Retinal pigment epithelial cell (primary cell): Measurements from ENCODE around the gene MOAP1.
A peak's percentile ranks its signal among the peaks of the same experiment; 100 is the strongest.
"Not testable (repeated sequence)": the region's sequence is repeated elsewhere in the genome, so short reads cannot be mapped to it uniquely, and the experiment has no call there.

Experiments
- DNase-seq: peaks from one replicate; pipeline ENCODE4 v3.0.0-alpha.2; 2010; ENCODE audit warnings: low read depth
- H3K4me3 ChIP-seq: 2 replicates; pipeline ENCODE4 v1.5.1; 2011; ENCODE audit warnings: mild to moderate bottlenecking, low read length, control low read depth, moderate library complexity
- CTCF ChIP-seq: conservative IDR thresholded peaks from 2 replicates; pipeline ENCODE4 v1.5.1; 2011; ENCODE audit warnings: low read depth, low read length, control low read depth, inconsistent platforms

MOAP1 gene

GRCh38 chr14:93150227-93151208 lies 34.2 kb downstream of the MOAP1 start:
- no peak for TF ChIP-seq CTCF
- DNase-seq: no peak
- H3K4me3 ChIP-seq: no peak overlapping the region

- TF ChIP-seq CTCF: no peak
Measured at GRCh38 chr14:93148979-93149378, 35.7 kb downstream of the MOAP1 start.

GRCh38 chr14:93146119-93146518 lies 38.6 kb downstream of the MOAP1 start:
- DNase-seq: no peak
- no peak overlapping the region for H3K4me3 ChIP-seq
- TF ChIP-seq CTCF: no peak

More at GRCh38 chr14:93148979-93149378, 35.7 kb downstream of the MOAP1 start:
- DNase-seq: no peak
- H3K4me3 ChIP-seq: no peak overlapping the region

- no peak for DNase-seq
- TF ChIP-seq CTCF: no peak
- H3K4me3 ChIP-seq: no peak overlapping the region
Measured at GRCh38 chr14:93142854-93143652, 41.6 kb downstream of the MOAP1 start.

GRCh38 chr14:93137864-93138263 lies 46.8 kb downstream of the MOAP1 start:
- no peak overlapping the region for H3K4me3 ChIP-seq
- no peak for DNase-seq
- TF ChIP-seq CTCF: peak; percentile 26

- not testable (repeated sequence) for DNase-seq, H3K4me3 ChIP-seq
Measured at GRCh38 chr14:93136508-93136907, 48.2 kb downstream of the MOAP1 start.

- no peak overlapping the region for H3K4me3 ChIP-seq
- no peak for DNase-seq
- no peak for TF ChIP-seq CTCF
Measured at GRCh38 chr14:93136009-93136408, 48.7 kb downstream of the MOAP1 start.
